Stimulated activated CD8-positive, alpha-beta memory T cell treated with anti-CD3 and anti-CD28 coated beads, Interleukin-7, amount 100 ng/mL, for 24 hours (primary cell): ENCODE data around the gene CSRP2.
A peak's percentile ranks its signal among the peaks of the same experiment; 100 is the strongest.

Source experiments
- DNase-seq: peaks from one replicate; pipeline ENCODE4 v3.0.0-alpha.2; 2020; ENCODE audit warnings: low read depth

The CSRP2 gene

GRCh38 chr12:76878899-76879709 lies at the start of gene CSRP2:
CSRP2 (minus strand) TSS chr12:76879019; CDS start chr12:76866260, 12,759 bp downstream.
- DNase-seq = peak; percentile 22

- DNase-seq = peak; percentile 4
These were observed 48.5 kb upstream of the CSRP2 start for GRCh38 chr12:76927170-76927784.

GRCh38 chr12:76925135-76925534 lies 46.3 kb upstream of the CSRP2 start:
- no peak for DNase-seq

GRCh38 chr12:76922866-76923265 lies 44.0 kb upstream of the CSRP2 start:
- DNase-seq = no peak

GRCh38 chr12:76921891-76922664 lies 43.3 kb upstream of the CSRP2 start:
- DNase-seq = no peak

GRCh38 chr12:76921100-76921471 lies 42.3 kb upstream of the CSRP2 start:
- DNase-seq = no peak

GRCh38 chr12:76920172-76921099 lies 41.6 kb upstream of the CSRP2 start:
- DNase-seq = no peak

GRCh38 chr12:76919383-76920171 lies 40.8 kb upstream of the CSRP2 start:
- DNase-seq = no peak

GRCh38 chr12:76916170-76916540 lies 37.3 kb upstream of the CSRP2 start:
- no peak for DNase-seq

- no peak for DNase-seq
These were observed 36.7 kb upstream of the CSRP2 start for GRCh38 chr12:76915361-76916169.

GRCh38 chr12:76914102-76914859 lies 35.5 kb upstream of the CSRP2 start:
- DNase-seq = no peak

- no peak for DNase-seq
These were observed 30.5 kb upstream of the CSRP2 start for GRCh38 chr12:76909290-76909689.

GRCh38 chr12:76908303-76909017 lies 29.6 kb upstream of the CSRP2 start:
- no peak for DNase-seq

- DNase-seq = no peak
These were observed 23.0 kb upstream of the CSRP2 start for GRCh38 chr12:76901628-76902380.

- DNase-seq = no peak
These were observed 20.7 kb upstream of the CSRP2 start for GRCh38 chr12:76899522-76899921.

- no peak for DNase-seq
These were observed 19.6 kb upstream of the CSRP2 start for GRCh38 chr12:76898442-76898841.

GRCh38 chr12:76896274-76896673 lies 17.5 kb upstream of the CSRP2 start:
- DNase-seq = no peak

GRCh38 chr12:76895796-76896195 lies 17.0 kb upstream of the CSRP2 start:
- no peak for DNase-seq
